Pancreas (tissue), 10 donors: ENCODE data around the gene RPSA. TPM values are rescaled to one million over a fixed set of nuclear protein-coding genes. Genes with fewer than 3 reads are reported as not detected.

Source experiments
- ATAC-seq, 4 donors: fragments of 200-7000 bp; cut with Tn5 transposase; one replicate each; pipeline versions ENCODE4 v1.8.0 to v1.9.1; 2020; ENCODE audit warnings: mild to moderate bottlenecking in 4 of 4, moderate library complexity in 4 of 4
- DNase-seq, 6 donors: peaks; one replicate each; pipeline ENCODE4 v3.0.0-alpha.2; 2020
- FAIRE-seq: peaks from 2 replicates; lab custom pipeline; 2012; peaks lifted over from hg19 to GRCh38; lab: Jason Lieb, UNC
- H3K27ac ChIP-seq, 4 donors: fragments of 200-600 bp; sonication (generic); 1 replicate in 3 of 4; 2 replicates in 1 of 4; pipeline versions ENCODE4 v1.5.0 to v1.8.0; 2020
- H3K27me3 ChIP-seq, 4 donors: fragments of 200-600 bp; one replicate each; pipeline ENCODE4 v1.8.0; 2021
- H3K36me3 ChIP-seq, 3 donors: fragments of 200-600 bp; sonication (generic) in 1 of 3; one replicate each; pipeline versions ENCODE4 v1.5.0 to v1.8.0; 2020 to 2021
- H3K4me1 ChIP-seq, 3 donors: fragments of 200-600 bp; one replicate each; pipeline ENCODE4 v1.8.0; 2021
- H3K4me3 ChIP-seq, 4 donors: fragments of 200-600 bp; sonication (generic) in 2 of 4; one replicate each; pipeline versions ENCODE4 v1.5.0 to v1.8.0; 2020 to 2021
- H3K9me3 ChIP-seq, 4 donors: fragments of 200-600 bp; one replicate each; pipeline ENCODE4 v1.8.0; 2021
- CTCF ChIP-seq, 4 donors: fragments of 200-600 bp; sonication (generic) in 3 of 4; IDR thresholded peaks; one replicate each; pipeline versions ENCODE4 v1.5.0 to v1.8.0; 2021; ENCODE audit warnings: antibody characterized with exemption in 4 of 4
- WGBS, 2 donors: extraction: QIAGEN DNeasy Blood & Tissue Kit; methylation state at CpG; one replicate each; pipeline ENCODE4 v1.1.7; 2013; 5-methylcytosine and 5-hydroxymethylcytosine counted together
- intact Hi-C, 3 donors: fragments of 100-400 bp; cut with DNase I; formaldehyde crosslinking; loops; one replicate each; pipeline versions ENCODE4 v1.11.1 to v1.14.2; 2022
- polyA plus RNA-seq, 2 donors: library from polyadenylated mRNA; stranded (reverse); fragments of 200-250 nt; gene quantifications; one replicate each; pipeline ENCODE4 v1.2.3, GENCODE V29; 2013
- total RNA-seq, 6 donors: library from RNA; stranded (reverse); fragmentation: NEBNext Ultra II Directional in 4 of 6; extraction: Animal tissue kit (Norgen Biotek cat#: 25700) in 4 of 6; gene quantifications; one replicate each; pipeline versions ENCODE4 v1.2.1 to v1.2.4, GENCODE V29; 2021 to 2023
- donor health status: healthy with polysubstance abuse.
- donor health status: DM: no; HTN: no; CAD: no; lungs with moderate emphysema.
- donor health status: DM: no; HTN: no; CAD: no.
- donor health status: control.
- donor health status: control.
- donor health status: Bipolar disorder and iron deficiency.
- donor health status: DM: yes; HTN: yes; CAD: no.
- donor health status: DM: no; HTN: no; CAD: no.
- donor health status: DM: no; HTN: no; CAD: no.
- donor health status: DM: yes; HTN: yes; CAD: no.

RPSA gene
- total and polyA plus RNA-seq, 8 donors, result 540 to 1,016 (median 773) TPM

GRCh38 chr3:39387411-39387975, 19.0 kb upstream of the RPSA start:
- Histone ChIP-seq H3K4me3 (no peak overlapping the region), H3K27ac (no peak overlapping the region), H3K36me3 (peaks cover 3 to 14% (median 10%) of the 10 kb centered on the region in 3 donors), H3K9me3 (no peaks in the 10 kb centered on the region), H3K4me1 (peaks cover 10 to 16% (median 15%) of the 10 kb centered on the region in 3 donors), H3K27me3 (no peaks in the 10 kb centered on the region)
- DNase-seq (no peak), FAIRE-seq (no peak), ATAC-seq (no peak)
- intact Hi-C loops, result no loop called here
- no peak for TF ChIP-seq CTCF (IDR thresholded peaks at IDR 0.05)
- WGBS, 2 donors, result 53 to 64% methylated on average over 1 of the region's 1 CpG

DNA sequence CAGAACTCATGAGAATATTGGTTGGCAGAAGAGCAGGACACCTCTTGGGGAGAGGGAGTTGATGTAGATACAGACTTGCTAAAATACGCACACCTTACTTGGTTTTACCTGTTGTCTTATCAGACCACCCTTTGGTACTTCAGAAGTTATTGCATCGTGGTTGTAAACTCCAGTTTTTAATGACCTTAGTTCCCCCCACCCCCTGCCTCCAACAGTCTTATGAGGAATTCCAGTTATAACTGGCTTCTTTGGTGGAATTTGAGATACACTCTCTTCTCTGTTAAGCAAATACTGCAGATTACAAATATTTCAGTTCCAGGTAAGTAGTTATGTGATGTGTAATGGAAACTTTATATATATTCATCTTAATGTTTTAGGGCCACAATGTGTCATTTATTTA, 18.4 kb upstream of the RPSA start:
- ATAC-seq (no peak), DNase-seq (no peak), FAIRE-seq (no peak)
- Histone ChIP-seq H3K9me3 (no peaks in the 10 kb centered on the region), H3K27ac (no peak overlapping the region), H3K4me1 (peaks cover 7 to 14% (median 11%) of the 10 kb centered on the region in 3 donors), H3K36me3 (peaks cover 3 to 20% (median 14%) of the 10 kb centered on the region in 3 donors), H3K27me3 (no peaks in the 10 kb centered on the region), H3K4me3 (no peak overlapping the region)
- 55 to 66% methylated on average over 2 of the region's 2 CpGs for WGBS, 2 donors
- no peak for TF ChIP-seq CTCF (IDR thresholded peaks at IDR 0.05)
- intact Hi-C loops, result no loop called here

DNA sequence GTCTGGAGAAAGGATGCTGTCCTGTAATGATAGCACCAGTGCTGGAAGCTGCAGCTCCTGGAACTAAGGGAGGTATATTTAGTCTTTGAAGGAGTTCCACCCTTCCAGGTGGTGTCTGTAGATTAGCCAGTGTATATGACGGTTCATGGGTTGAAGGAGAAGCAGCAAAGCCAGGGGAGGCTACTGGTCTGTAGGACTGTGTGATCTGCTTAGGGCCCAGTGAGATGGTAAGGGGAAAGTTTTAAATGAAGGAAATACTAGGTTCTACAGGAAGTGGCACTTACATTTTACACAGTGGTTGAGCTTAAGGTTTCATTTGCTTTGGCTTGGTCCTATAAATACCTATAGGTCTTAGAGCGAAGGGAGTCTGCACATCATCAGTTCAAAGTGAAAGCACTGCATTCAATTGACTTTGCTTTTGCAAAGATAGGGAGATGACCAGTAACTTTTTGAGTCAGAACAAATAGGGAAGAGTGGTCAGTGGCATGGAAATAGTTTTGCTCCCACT, 17.7 kb upstream of the RPSA start:
- H3K27me3 ChIP-seq, result no peaks in the 10 kb centered on the region
- no peak overlapping the region for H3K4me3 ChIP-seq
- H3K36me3 ChIP-seq, result peaks cover 3 to 26% (median 14%) of the 10 kb centered on the region in 3 donors
- DNase-seq, result no peak
- no peak for TF ChIP-seq CTCF (IDR thresholded peaks at IDR 0.05)
- intact Hi-C loops, result no loop called here
- no peak for FAIRE-seq
- H3K27ac ChIP-seq, result no peak overlapping the region
- H3K4me1 ChIP-seq, result peaks cover 7 to 14% (median 11%) of the 10 kb centered on the region in 3 donors
- WGBS, 2 donors, result 78 to 85% methylated on average over 2 of the region's 2 CpGs
- no peaks in the 10 kb centered on the region for H3K9me3 ChIP-seq
- ATAC-seq, result no peak

DNA sequence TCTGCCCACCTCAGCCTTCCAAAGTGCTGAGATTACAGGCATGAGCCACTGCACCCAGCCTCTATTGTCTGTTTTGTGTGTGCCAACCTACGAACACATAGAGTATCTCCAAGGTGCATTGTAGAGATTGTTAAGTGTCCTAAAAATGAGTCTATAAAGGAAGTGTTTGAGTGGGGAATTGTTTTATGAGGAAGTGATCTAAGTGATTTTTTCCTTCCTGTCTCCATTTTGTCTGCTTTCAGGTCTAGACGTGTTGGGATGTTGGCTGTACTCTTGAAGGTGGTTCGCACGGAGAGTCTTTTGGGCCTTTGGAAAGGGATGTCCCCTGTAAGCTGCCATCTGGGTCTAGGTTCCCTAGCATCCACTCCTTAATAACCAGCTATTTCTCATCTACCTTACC, 16.3 kb upstream of the RPSA start:
- peaks cover 2 to 11% (median 4%) of the 10 kb centered on the region in 3 donors for H3K4me1 ChIP-seq
- no peak for ATAC-seq
- no peak overlapping the region for H3K4me3 ChIP-seq
- TF ChIP-seq CTCF (IDR thresholded peaks at IDR 0.05), result no peak
- H3K27ac ChIP-seq, result no peak overlapping the region
- DNase-seq, result no peak
- 90 to 91% methylated on average over 4 of the region's 4 CpGs for WGBS, 2 donors
- intact Hi-C loops, result no loop called here
- no peaks in the 10 kb centered on the region for H3K9me3 ChIP-seq
- no peak for FAIRE-seq
- no peaks in the 10 kb centered on the region for H3K27me3 ChIP-seq
- peaks cover 6 to 34% (median 23%) of the 10 kb centered on the region in 3 donors for H3K36me3 ChIP-seq

DNA sequence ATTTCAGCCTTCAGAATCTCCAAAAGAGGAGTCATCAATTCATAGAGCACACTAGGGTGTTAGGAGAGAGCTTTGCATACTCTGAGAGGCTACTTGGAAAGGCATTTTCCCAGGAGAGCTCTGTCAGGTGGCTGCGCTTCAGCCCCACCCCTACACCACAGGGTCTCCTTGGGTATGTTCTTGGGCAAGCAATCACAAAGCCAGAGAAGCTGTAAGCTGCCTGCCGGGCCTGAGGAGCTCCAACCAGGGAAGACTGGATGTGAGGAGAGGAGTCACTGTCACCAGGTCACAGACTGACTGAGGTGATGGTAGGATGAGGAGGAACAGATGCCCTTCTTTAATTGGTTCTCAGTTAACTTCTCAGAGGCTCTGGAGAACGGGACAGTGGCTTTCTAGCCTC, 9.8 kb upstream of the RPSA start:
- H3K27me3 ChIP-seq, result no peaks in the 10 kb centered on the region
- no peak overlapping the region for H3K27ac ChIP-seq
- FAIRE-seq (no peak), DNase-seq (no peak), ATAC-seq (no peak)
- H3K36me3 ChIP-seq, result peaks cover 10 to 41% (median 26%) of the 10 kb centered on the region in 3 donors
- intact Hi-C loops, result no loop called here
- no peak for TF ChIP-seq CTCF (IDR thresholded peaks at IDR 0.05)
- WGBS, 2 donors, result 90 to 95% methylated on average over 3 of the region's 3 CpGs
- H3K9me3 ChIP-seq, result no peaks in the 10 kb centered on the region
- no peaks in the 10 kb centered on the region for H3K4me1 ChIP-seq
- H3K4me3 ChIP-seq, result no peak overlapping the region
